ENCODE measurements around the gene TTC13.
"Not testable (repeated sequence)": the region's sequence is repeated elsewhere in the genome, so short reads cannot be mapped to it uniquely, and the experiment has no call there.

The TTC13 gene

GRCh38 chr1:230978491-230979388 lies at the start of gene TTC13, which contains the start of gene ARV1:
TTC13 (minus strand) TSS chr1:230978861; CDS start chr1:230978830, 31 bp downstream.
ARV1 (plus strand) TSS chr1:230979094; CDS start chr1:230979106, 12 bp downstream.
- Mint-ChIP-seq H3K27me3 (no peaks in the 10 kb centered on the region), H3K9me3 (no peaks in the 10 kb centered on the region), H3K4me1 (peaks cover 28% of the 10 kb centered on the region), H3K4me3 (peak within 1 kb of the TSS; percentile 87 to 100), H3K27ac (peak within 1 kb of the TSS; percentile 97)
- peak; percentile 96 for ATAC-seq
- DNase-seq: peak; percentile 97 to 99

GRCh38 chr1:231027971-231028370 lies 49.3 kb upstream of the TTC13 start:
- DNase-seq (no peak), ATAC-seq (no peak)
- Mint-ChIP-seq H3K9me3 (no peaks in the 10 kb centered on the region), H3K4me1 (peaks cover 22% of the 10 kb centered on the region), H3K4me3 (no peak overlapping the region), H3K27me3 (no peaks in the 10 kb centered on the region), H3K27ac (no peak overlapping the region)

- H3K9me3 Mint-ChIP-seq: no peaks in the 10 kb centered on the region
- H3K27me3 Mint-ChIP-seq: no peaks in the 10 kb centered on the region
These were observed 48.7 kb upstream of the TTC13 start for GRCh38 chr1:231027136-231027925.

GRCh38 chr1:231026576-231026975 lies 47.9 kb upstream of the TTC13 start:
- Mint-ChIP-seq H3K9me3 (no peaks in the 10 kb centered on the region), H3K4me3 (no peak overlapping the region), H3K27me3 (no peaks in the 10 kb centered on the region), H3K4me1 (peaks cover 16% of the 10 kb centered on the region), H3K27ac (no peak overlapping the region)
- DNase-seq: no peak
- no peak for ATAC-seq

More at GRCh38 chr1:231027136-231027925, 48.7 kb upstream of the TTC13 start:
- Mint-ChIP-seq H3K4me1 (peaks cover 16% of the 10 kb centered on the region), H3K4me3 (no peak overlapping the region), H3K27ac (peak overlapping the region in 1 of 2 donors; percentile 22)
- DNase-seq: no peak
- no peak for ATAC-seq

GRCh38 chr1:231023150-231023549 lies 44.5 kb upstream of the TTC13 start:
- no peak for DNase-seq
- no peak for ATAC-seq
- Mint-ChIP-seq H3K4me1 (peaks cover 21% of the 10 kb centered on the region), H3K27ac (no peak overlapping the region), H3K4me3 (no peak overlapping the region), H3K9me3 (no peaks in the 10 kb centered on the region), H3K27me3 (no peaks in the 10 kb centered on the region)

- not testable (repeated sequence) for H3K27ac Mint-ChIP-seq, DNase-seq, H3K4me3 Mint-ChIP-seq, ATAC-seq, H3K9me3 Mint-ChIP-seq, H3K27me3 Mint-ChIP-seq
- H3K4me1 Mint-ChIP-seq: peaks cover 16% of the 10 kb centered on the region
These were observed 43.9 kb upstream of the TTC13 start for GRCh38 chr1:231022543-231022942.

- DNase-seq (no peak), ATAC-seq (no peak)
- H3K4me3 Mint-ChIP-seq: no peak overlapping the region
- peaks cover 11% of the 10 kb centered on the region for H3K4me1 Mint-ChIP-seq
- no peaks in the 10 kb centered on the region for H3K27me3 Mint-ChIP-seq
- H3K9me3 Mint-ChIP-seq: no peaks in the 10 kb centered on the region
- no peak overlapping the region for H3K27ac Mint-ChIP-seq
These were observed 42.9 kb upstream of the TTC13 start for GRCh38 chr1:231021540-231022031.

GRCh38 chr1:231020816-231021215 lies 42.2 kb upstream of the TTC13 start:
- Mint-ChIP-seq H3K4me1 (peaks cover 11% of the 10 kb centered on the region), H3K4me3 (no peak overlapping the region), H3K27ac (peak overlapping the region; percentile 21 to 48), H3K9me3 (no peaks in the 10 kb centered on the region), H3K27me3 (no peaks in the 10 kb centered on the region)
- DNase-seq (no peak), ATAC-seq (no peak)

GRCh38 chr1:231020139-231020601 lies 41.5 kb upstream of the TTC13 start:
- Mint-ChIP-seq H3K4me3 (no peak overlapping the region), H3K9me3 (no peaks in the 10 kb centered on the region), H3K4me1 (peaks cover 11% of the 10 kb centered on the region), H3K27ac (peak overlapping the region in 1 of 2 donors; percentile 21), H3K27me3 (no peaks in the 10 kb centered on the region)
- ATAC-seq (peak; percentile 56), DNase-seq (no peak)

- H3K9me3 Mint-ChIP-seq: no peaks in the 10 kb centered on the region
- no peak for DNase-seq
- ATAC-seq: no peak
- no peak overlapping the region for H3K27ac Mint-ChIP-seq
- peaks cover 11% of the 10 kb centered on the region for H3K4me1 Mint-ChIP-seq
- no peaks in the 10 kb centered on the region for H3K27me3 Mint-ChIP-seq
- H3K4me3 Mint-ChIP-seq: no peak overlapping the region
These were observed 41.0 kb upstream of the TTC13 start for GRCh38 chr1:231019711-231020110.

GRCh38 chr1:231016966-231017365 lies 38.3 kb upstream of the TTC13 start:
- DNase-seq (no peak), ATAC-seq (no peak)
- H3K9me3 Mint-ChIP-seq: no peaks in the 10 kb centered on the region
- H3K27me3 Mint-ChIP-seq: no peaks in the 10 kb centered on the region
- peaks cover 11% of the 10 kb centered on the region for H3K4me1 Mint-ChIP-seq
- H3K27ac Mint-ChIP-seq: no peak overlapping the region
- H3K4me3 Mint-ChIP-seq: no peak overlapping the region

- no peaks in the 10 kb centered on the region for H3K27me3 Mint-ChIP-seq
- H3K4me3 Mint-ChIP-seq: no peak overlapping the region
- ATAC-seq (no peak), DNase-seq (no peak)
- H3K4me1 Mint-ChIP-seq: peaks cover 11% of the 10 kb centered on the region
- H3K9me3 Mint-ChIP-seq: no peaks in the 10 kb centered on the region
- no peak overlapping the region for H3K27ac Mint-ChIP-seq
These were observed 37.6 kb upstream of the TTC13 start for GRCh38 chr1:231016234-231016633.

- no peak for DNase-seq
- no peak for ATAC-seq
- Mint-ChIP-seq H3K27ac (no peak overlapping the region), H3K27me3 (no peaks in the 10 kb centered on the region), H3K4me1 (no peaks in the 10 kb centered on the region), H3K4me3 (no peak overlapping the region), H3K9me3 (no peaks in the 10 kb centered on the region)
These were observed 34.8 kb upstream of the TTC13 start for GRCh38 chr1:231013391-231014015.

- Mint-ChIP-seq H3K27ac (no peak overlapping the region), H3K4me1 (no peaks in the 10 kb centered on the region), H3K27me3 (no peaks in the 10 kb centered on the region), H3K9me3 (no peaks in the 10 kb centered on the region), H3K4me3 (no peak overlapping the region)
- ATAC-seq (no peak), DNase-seq (no peak)
These were observed 33.3 kb upstream of the TTC13 start for GRCh38 chr1:231011963-231012362.

- peaks cover 0 to 2% of the 10 kb centered on the region in 2 donors for H3K9me3 Mint-ChIP-seq
- no peak overlapping the region for H3K27ac Mint-ChIP-seq
- no peaks in the 10 kb centered on the region for H3K4me1 Mint-ChIP-seq
- DNase-seq (no peak), ATAC-seq (no peak)
- H3K27me3 Mint-ChIP-seq: no peaks in the 10 kb centered on the region
- no peak overlapping the region for H3K4me3 Mint-ChIP-seq
These were observed 32.7 kb upstream of the TTC13 start for GRCh38 chr1:231011360-231011759.
